Kidney (tissue), 14 donors: ENCODE measurements around the gene DYRK2. TPM values are rescaled to one million over a fixed set of nuclear protein-coding genes. Genes with fewer than 3 reads are reported as not detected.

Source experiments
- DNase-seq, 5 donors: peaks; one replicate each; pipeline ENCODE4 v3.0.0-alpha.2; 2013 to 2020
- FAIRE-seq: peaks from 2 replicates; lab custom pipeline; 2012; peaks lifted over from hg19 to GRCh38; lab: Jason Lieb, UNC
- H3K27ac ChIP-seq, 2 donors: one replicate each; pipeline ENCODE4 v1.7.0; 2013; ENCODE audit warnings: low read depth in 2 of 2, low read length in 2 of 2, inconsistent platforms in 1 of 2
- H3K27me3 ChIP-seq: one replicate; pipeline ENCODE4 v1.7.1; 2013; ENCODE audit warnings: low read length, inconsistent platforms; ENCODE audit not compliant: control insufficient read depth, insufficient read depth
- H3K36me3 ChIP-seq, 3 donors: one replicate each; pipeline versions ENCODE4 v1.7.0 to v1.7.1; 2013; ENCODE audit warnings: low read length in 3 of 3, control low read depth in 1 of 3, inconsistent platforms in 1 of 3; ENCODE audit not compliant: insufficient read depth in 3 of 3, control insufficient read depth in 2 of 3
- H3K4me1 ChIP-seq, 3 donors: one replicate each; pipeline versions ENCODE4 v1.7.0 to v1.7.1; 2013; ENCODE audit warnings: low read length in 3 of 3, inconsistent platforms in 1 of 3, low read depth in 1 of 3; ENCODE audit not compliant: control insufficient read depth in 2 of 3, insufficient read depth in 2 of 3
- H3K4me3 ChIP-seq, 3 donors: one replicate each; pipeline versions ENCODE4 v1.7.0 to v1.8.1; 2013; ENCODE audit warnings: low read length in 3 of 3, control low read depth in 1 of 3, inconsistent platforms in 1 of 3
- H3K9ac ChIP-seq, 3 donors: one replicate each; pipeline versions ENCODE4 v1.7.0 to v1.7.1; 2013; ENCODE audit warnings: low read length in 3 of 3, control low read depth in 1 of 3, inconsistent platforms in 1 of 3
- H3K9me3 ChIP-seq, 3 donors: one replicate each; pipeline versions ENCODE4 v1.7.0 to v1.7.1; 2013; ENCODE audit warnings: low read length in 3 of 3, control low read depth in 1 of 3, inconsistent platforms in 1 of 3; ENCODE audit not compliant: control insufficient read depth in 2 of 3, insufficient read depth in 1 of 3
- CTCF ChIP-seq: IDR thresholded peaks from 3 replicates; pipeline ENCODE4 v1.5.1; 2012; ENCODE audit warnings: mild to moderate bottlenecking, moderate library complexity, borderline replicate concordance; ENCODE audit not compliant: insufficient read depth; ENCODE audit errors: extremely low read depth
- intact Hi-C: fragments of 100-400 bp; cut with DNase I; formaldehyde crosslinking; loops from one replicate; pipeline ENCODE4 v1.11.1; 2022
- polyA plus RNA-seq: library from polyadenylated mRNA; stranded (reverse); fragments of 350-450 nt; fragmentation: Illumina TruSeq; extraction: RNeasy Lipid Tissue Mini Kit (QIAGEN cat#74804); gene quantifications from one replicate; pipeline ENCODE4 v1.2.3, GENCODE V29; 2014; ENCODE audit warnings: low read depth, low replicate concordance; ENCODE audit not compliant: insufficient read depth
- total RNA-seq: library from RNA; stranded (reverse); fragmentation: NEBNext Ultra II Directional; extraction: Animal tissue kit (Norgen Biotek cat#: 25700); gene quantifications from one replicate; pipeline ENCODE4 v1.2.1, GENCODE V29; 2021
- donor health status: control.
- donor health status: control.
- donor health status: control.
- donor health status: control.
- donor health status: control.
- donor health status: DM: yes; HTN: yes; CAD: no.
- donor health status: Normal renal cell carcinoma (clear cell type).

DYRK2 gene
- total and polyA plus RNA-seq, 2 donors from 2014 or later = 2.8 to 35.4 TPM

DNA sequence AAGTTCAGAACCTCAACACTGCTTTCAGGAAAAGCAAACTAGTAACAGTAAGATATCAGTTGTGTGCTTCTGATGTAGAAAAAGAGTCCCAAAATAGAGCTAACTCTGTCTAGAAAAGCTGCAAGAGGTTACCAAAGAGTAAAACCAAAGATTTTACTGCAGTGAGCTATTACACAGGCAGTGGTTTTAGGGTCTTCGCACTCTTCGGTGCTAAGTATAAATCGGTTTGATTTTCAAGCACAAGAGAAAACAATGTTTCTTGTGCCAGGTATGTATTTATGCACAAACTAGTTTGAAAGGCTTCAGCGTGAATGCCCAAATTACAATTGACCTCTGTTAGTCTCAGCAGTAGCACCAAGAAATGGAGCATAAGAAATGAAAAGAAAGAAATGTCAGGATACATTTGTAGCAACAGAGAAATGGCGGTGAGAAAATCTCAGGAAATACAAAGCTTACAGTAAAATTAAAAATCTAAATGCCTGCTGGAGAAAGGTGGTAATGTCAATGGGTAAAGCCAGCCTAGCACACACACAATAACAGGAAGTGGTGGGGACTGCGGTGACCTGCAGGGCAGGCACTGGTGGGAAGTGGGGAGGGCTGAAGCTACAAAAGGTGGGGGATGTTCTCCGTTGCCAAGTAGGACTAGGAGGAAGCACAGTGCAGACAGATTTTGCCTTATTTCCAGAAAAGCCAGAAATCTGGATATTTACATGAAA lies 18.0 kb upstream of the DYRK2 start:
- TF ChIP-seq CTCF = no peak
- Histone ChIP-seq H3K4me3 (no peak overlapping the region), H3K9me3 (no peaks in the 10 kb centered on the region), H3K27me3 (no peaks in the 10 kb centered on the region), H3K36me3 (no peaks in the 10 kb centered on the region), H3K4me1 (peaks cover 0 to 2% (median 0%) of the 10 kb centered on the region in 3 donors), H3K27ac (no peak overlapping the region), H3K9ac (no peak overlapping the region)
- FAIRE-seq = no peak
- DNase-seq = peak in 3 of 5 donors; percentile 35 to 82 (median 49)
- intact Hi-C loops = no loop called here

GRCh38 chr12:67632005-67632404 lies 16.5 kb upstream of the DYRK2 start:
- Histone ChIP-seq H3K4me3 (no peak overlapping the region), H3K27ac (no peak overlapping the region), H3K27me3 (no peaks in the 10 kb centered on the region), H3K9ac (no peak overlapping the region), H3K36me3 (no peaks in the 10 kb centered on the region), H3K9me3 (no peaks in the 10 kb centered on the region), H3K4me1 (peaks cover 0 to 2% (median 0%) of the 10 kb centered on the region in 3 donors)
- TF ChIP-seq CTCF = no peak
- FAIRE-seq = no peak
- DNase-seq = peak in 1 of 5 donors; percentile 13
- intact Hi-C loops = no loop called here

- H3K4me1 ChIP-seq = peaks cover 0 to 2% (median 0%) of the 10 kb centered on the region in 3 donors
- no peaks in the 10 kb centered on the region for H3K36me3 ChIP-seq
- intact Hi-C loops = no loop called here
- no peak for TF ChIP-seq CTCF
- H3K4me3 ChIP-seq = no peak overlapping the region
- no peak overlapping the region for H3K9ac ChIP-seq
- no peaks in the 10 kb centered on the region for H3K27me3 ChIP-seq
- H3K27ac ChIP-seq = no peak overlapping the region
- no peaks in the 10 kb centered on the region for H3K9me3 ChIP-seq
- FAIRE-seq = no peak
- no peak for DNase-seq
Observed at GRCh38 chr12:67633024-67633610, 15.4 kb upstream of the DYRK2 start.
